GM19351 (cell line): ENCODE measurements around the gene FYCO1.
"Not testable (repeated sequence)": the region's sequence is repeated elsewhere in the genome, so short reads cannot be mapped to it uniquely, and the experiment has no call there.

Experiments
- ATAC-seq: cut with Tn5 transposase; IDR thresholded peaks from one replicate; pipeline ENCODE4 v1.9.1; 2021; ENCODE audit warnings: mild to moderate bottlenecking, moderate library complexity; ENCODE audit not compliant: unreplicated experiment

The FYCO1 gene

GRCh38 chr3:46010519-46011113 is 15.0 kb upstream of the FYCO1 start:
- ATAC-seq: no peak

- ATAC-seq: no peak
These were observed 12.4 kb upstream of the FYCO1 start for GRCh38 chr3:46008058-46008457.

- no peak for ATAC-seq
These were observed 11.7 kb upstream of the FYCO1 start for GRCh38 chr3:46007280-46007679.

GRCh38 chr3:46006238-46007032 is 10.8 kb upstream of the FYCO1 start:
- no peak for ATAC-seq

GRCh38 chr3:46003706-46004105 is 8.1 kb upstream of the FYCO1 start:
- ATAC-seq: not testable (repeated sequence)

- ATAC-seq: no peak
These were observed 5.6 kb upstream of the FYCO1 start for GRCh38 chr3:46001178-46001577.

GRCh38 chr3:45997942-45998341 is 2.3 kb upstream of the FYCO1 start:
- no peak for ATAC-seq

- not testable (repeated sequence) for ATAC-seq
These were observed 1.9 kb upstream of the FYCO1 start for GRCh38 chr3:45997499-45997898.

- peak; percentile 24 for ATAC-seq
These were observed 997 bp downstream of the FYCO1 start for GRCh38 chr3:45994419-45995235.

GRCh38 chr3:45993421-45994027 is 2.1 kb downstream of the FYCO1 start:
- ATAC-seq: no peak

- ATAC-seq: no peak
These were observed 2.8 kb downstream of the FYCO1 start for GRCh38 chr3:45992821-45993221.

GRCh38 chr3:45992133-45992729 is 3.4 kb downstream of the FYCO1 start:
- no peak for ATAC-seq

GRCh38 chr3:45991341-45991740 is 4.3 kb downstream of the FYCO1 start:
- ATAC-seq: no peak

GRCh38 chr3:45990181-45990580 is 5.4 kb downstream of the FYCO1 start:
- ATAC-seq: no peak

GRCh38 chr3:45988804-45989203 is 6.8 kb downstream of the FYCO1 start:
- ATAC-seq: no peak

- ATAC-seq: no peak
These were observed 7.3 kb downstream of the FYCO1 start for GRCh38 chr3:45988362-45988761.

GRCh38 chr3:45987368-45988291 is 8.0 kb downstream of the FYCO1 start:
- no peak for ATAC-seq

GRCh38 chr3:45986303-45986982 is 9.2 kb downstream of the FYCO1 start:
- ATAC-seq: no peak
